GM12873 (cell line): Measurements from ENCODE around the gene TLL1.

Source experiments
- CTCF ChIP-seq: IDR thresholded peaks from 2 replicates; pipeline ENCODE4 v1.5.1; 2012; ENCODE audit warnings: low read depth, mild to moderate bottlenecking, moderate library complexity, low read length, control low read depth; ENCODE audit not compliant: insufficient read depth; ENCODE audit errors: missing control alignments

Gene TLL1

GRCh38 chr4:166104623-166105022, 231.6 kb downstream of the TLL1 start:
- no peak for TF ChIP-seq CTCF

- TF ChIP-seq CTCF = no peak
Measured at GRCh38 chr4:166121897-166122296, 248.9 kb downstream of the TLL1 start.

- TF ChIP-seq CTCF = no peak
Measured at GRCh38 chr4:166123546-166123945, 250.5 kb downstream of the TLL1 start.

- TF ChIP-seq CTCF = no peak
Measured at GRCh38 chr4:166128403-166128802, 255.4 kb downstream of the TLL1 start.

- no peak for TF ChIP-seq CTCF
Measured at GRCh38 chr4:166134285-166134684, 261.2 kb downstream of the TLL1 start.

- no peak for TF ChIP-seq CTCF
Measured at GRCh38 chr4:166140951-166141350, 267.9 kb downstream of the TLL1 start.

- no peak for TF ChIP-seq CTCF
Measured at GRCh38 chr4:166143227-166143626, 270.2 kb downstream of the TLL1 start.

GRCh38 chr4:166144607-166145006, 271.6 kb downstream of the TLL1 start:
- no peak for TF ChIP-seq CTCF
